GM21447 (cell line): ENCODE results near the gene FAM133A.

Experiments
- ATAC-seq: cut with Tn5 transposase; IDR thresholded peaks from one replicate; pipeline ENCODE4 v1.9.1; 2021; ENCODE audit not compliant: unreplicated experiment

The FAM133A gene

GRCh38 chrX:93673869-93674271, at the start of gene FAM133A:
TSS of gene FAM133A (plus strand) at chrX:93674206. CDS start at chrX:93709420, 35,214 bp downstream.
- ATAC-seq: no peak

- no peak for ATAC-seq
Observed at GRCh38 chrX:93637591-93637990, 36.4 kb upstream of the FAM133A start.

GRCh38 chrX:93649381-93649780, 24.6 kb upstream of the FAM133A start:
- no peak for ATAC-seq

DNA sequence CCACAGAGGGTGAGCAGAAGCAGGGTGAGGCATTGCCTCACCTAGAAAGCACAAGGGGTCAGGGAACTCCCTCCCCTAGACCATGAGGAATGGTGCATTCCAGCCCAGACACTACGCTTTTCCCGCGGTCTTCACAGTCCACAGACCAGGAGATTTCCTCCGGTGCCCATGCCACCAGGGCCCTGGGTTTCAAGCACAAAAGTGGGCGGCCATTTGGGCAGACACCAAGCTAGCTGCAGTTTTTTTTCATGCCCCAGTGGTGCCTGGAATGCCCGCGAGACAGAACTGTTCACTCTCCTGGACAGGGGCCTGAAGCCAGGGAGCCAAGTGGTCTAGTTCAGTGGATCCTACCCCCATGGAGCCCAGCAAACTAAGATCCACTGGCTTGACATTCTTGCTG, 13.4 kb upstream of the FAM133A start:
- no peak for ATAC-seq

DNA sequence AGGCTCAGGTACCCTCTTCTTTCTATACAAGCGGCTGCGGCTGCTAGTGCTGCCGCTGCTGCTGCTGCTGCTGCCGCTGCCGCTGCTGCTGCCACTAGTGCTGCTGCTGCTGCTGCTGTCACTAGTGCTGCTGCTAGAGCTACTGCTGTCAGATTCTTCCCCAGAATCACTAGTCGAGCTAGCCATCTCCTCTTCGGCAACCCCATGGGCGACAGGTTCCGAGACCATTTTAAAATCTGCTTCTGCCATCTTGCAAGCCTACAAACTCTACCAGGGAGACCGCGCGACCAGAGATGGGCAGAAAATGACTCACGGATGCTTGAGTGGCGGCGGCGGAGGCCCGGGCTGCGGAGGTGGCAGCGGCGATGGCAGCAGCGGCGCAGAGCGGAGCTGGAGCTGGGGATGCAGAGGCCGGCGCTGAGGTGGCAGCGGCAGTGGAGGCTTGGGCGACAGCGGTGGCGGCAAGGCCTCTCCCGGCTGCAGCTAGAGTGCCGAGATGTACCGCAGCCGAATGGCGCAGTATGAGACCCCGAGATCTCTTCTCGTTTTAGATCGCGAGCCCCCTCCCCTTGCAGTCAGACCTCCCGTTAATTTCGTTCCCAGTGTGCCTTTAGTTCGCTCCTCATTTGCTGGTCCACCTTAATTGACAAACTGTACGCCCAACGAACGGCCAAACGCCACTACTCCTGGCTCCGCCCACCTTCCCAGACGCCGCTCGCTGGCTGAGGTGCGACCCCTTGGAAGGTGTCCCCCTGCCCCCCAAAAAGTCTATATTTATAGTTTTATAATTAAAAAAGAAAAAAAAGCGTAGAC, 744 bp upstream of the FAM133A start, which contains the start of gene NAP1L3:
NAP1L3 (minus strand) TSS at position 523 of the 813 bp plus-strand sequence; CDS start at position 249, 274 bp downstream.
- peak; percentile 61 for ATAC-seq

GRCh38 chrX:93695981-93696380, 22.0 kb downstream of the FAM133A start:
- no peak for ATAC-seq

DNA sequence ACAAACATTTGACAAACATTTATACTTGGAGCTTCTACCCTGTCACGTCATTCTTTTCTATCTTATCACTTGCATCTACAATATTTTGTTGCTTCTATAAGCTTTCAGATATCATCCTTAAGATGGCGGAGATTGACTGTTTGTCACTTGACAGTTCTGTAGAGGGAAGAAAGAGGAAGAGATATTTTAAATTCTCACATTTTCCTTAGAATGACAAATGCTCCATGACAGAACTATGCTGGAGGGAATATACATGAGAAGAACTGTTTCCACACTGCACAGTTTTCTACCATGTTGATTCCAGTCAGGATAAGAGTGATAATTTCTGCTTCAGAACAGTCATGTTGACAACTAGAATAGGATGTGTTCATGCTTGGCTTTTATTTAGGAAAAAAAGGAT, 29.7 kb downstream of the FAM133A start:
- ATAC-seq: no peak

DNA sequence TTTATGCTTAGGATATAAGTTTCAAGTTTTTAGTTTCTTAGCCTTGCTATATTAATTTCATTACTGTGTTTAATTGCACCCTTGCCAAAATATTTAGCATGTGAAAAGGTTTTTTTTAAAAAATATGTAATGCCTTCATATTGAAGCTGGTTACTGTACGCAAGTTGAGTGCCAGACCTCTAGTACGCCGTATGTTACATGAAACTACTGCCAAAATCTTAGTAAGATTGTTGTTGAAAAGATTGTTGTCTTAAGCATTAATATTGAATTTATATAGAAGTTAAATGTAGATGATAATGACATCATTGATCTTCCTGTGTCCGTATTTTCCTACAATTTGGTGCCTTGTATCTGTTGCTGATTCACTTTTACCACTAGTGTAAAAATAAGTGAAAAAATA, 37.1 kb downstream of the FAM133A start:
- no peak for ATAC-seq

DNA sequence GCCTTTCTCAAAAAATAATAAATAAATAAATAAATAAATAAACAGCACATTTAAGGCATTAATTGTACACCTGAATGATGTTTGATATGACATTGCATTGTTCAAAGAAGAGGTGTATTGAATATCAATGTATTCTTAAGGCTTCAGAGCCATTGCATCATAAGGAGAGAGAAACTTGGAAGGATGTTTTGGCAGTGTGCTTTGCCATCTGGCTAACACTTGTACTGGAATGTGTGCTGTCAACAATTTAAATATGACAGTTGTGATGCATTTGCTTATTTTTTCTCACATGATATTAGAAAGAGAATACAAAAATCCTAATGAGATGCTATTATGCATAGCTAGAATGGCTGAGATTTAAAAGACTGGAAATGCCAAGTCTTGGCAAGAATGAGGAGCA, 67.8 kb downstream of the FAM133A start:
- no peak for ATAC-seq

DNA sequence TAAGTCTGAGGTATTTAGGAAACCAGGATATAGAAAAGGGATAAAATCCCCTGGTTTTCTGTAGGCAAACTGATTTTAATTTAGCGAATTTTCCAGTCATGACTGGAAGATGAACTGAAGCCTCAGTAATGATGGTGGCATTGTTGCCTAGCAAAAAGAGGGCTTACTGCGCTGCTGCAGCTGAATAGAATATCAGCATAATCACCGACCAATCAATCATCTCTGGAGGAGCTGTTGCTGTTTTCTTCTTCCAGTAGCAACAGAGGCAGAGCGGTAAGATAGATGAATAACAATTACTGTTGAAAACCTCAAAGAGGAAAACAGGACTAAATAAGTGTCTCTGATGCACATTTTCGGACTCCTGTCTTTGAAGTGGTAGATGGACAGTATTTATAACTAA, 86.2 kb downstream of the FAM133A start:
- ATAC-seq: no peak
